K562 (cell line): ENCODE measurements around the gene NLGN4X. TPM values are rescaled to one million over a fixed set of nuclear protein-coding genes. Genes with fewer than 3 reads are reported as not detected.

Source experiments
- ATAC-seq: fragments of 200-7000 bp; cut with Tn5 transposase; 3 replicates; pipeline ENCODE4 v1.9.1; 2020; ENCODE audit warnings: moderate library complexity
- BruUV-seq: library from RNA; stranded (reverse); fragments of 400-500 nt; replicated peaks from 2 replicates; lab custom pipeline; 2021; lab: Mats Ljungman, UMichigan
- CTCF ChIA-PET: fragments of 300-600 bp; formaldehyde crosslinking; extraction: SDS; loops from one replicate; lab custom pipeline; 2021; ENCODE audit warnings: low intra/inter-chr PET ratio; lab: Yijun Ruan, JAX
- POLR2A ChIA-PET: fragments of 300-600, 350-650 bp; sonication (Branson Sonifier 250); formaldehyde crosslinking; extraction: SDS; loops from one replicate; lab custom pipeline; 2021; ENCODE audit warnings: antibody characterized with exemption, inconsistent platforms; lab: Yijun Ruan, JAX
- DNase-seq, 4 experiments: peaks; one replicate each; pipeline versions ENCODE4 v3.0.0 to v3.0.0-alpha.2; 2011 to 2018; ENCODE audit warnings: low spot score in 3 of 4, mixed read lengths in 3 of 4; ENCODE audit errors: extremely low read depth in 1 of 4
- FAIRE-seq: peaks from 2 replicates; lab custom pipeline; 2011; peaks lifted over from hg19 to GRCh38; lab: Jason Lieb, UNC
- H2AFZ ChIP-seq: 2 replicates; pipeline ENCODE4 v1.6.0; 2011; ENCODE audit warnings: low read depth, low read length, control low read depth, inconsistent platforms
- H3K27ac ChIP-seq: fragments of 200-600 bp; 3 replicates; pipeline ENCODE4 v1.8.0; 2011; ENCODE audit warnings: low read depth, mild to moderate bottlenecking, control low read depth, inconsistent platforms, low read length, moderate library complexity, mixed read lengths; ENCODE audit errors: extremely low read depth
- H3K27me3 ChIP-seq, 2 experiments: fragments of 300-600 bp in 1 of 2; 2 replicates in 1 of 2; 3 replicates in 1 of 2; pipeline versions ENCODE4 v1.6.0 to v1.8.0; 2011; ENCODE audit warnings: inconsistent platforms in 2 of 2, low read length in 2 of 2, mild to moderate bottlenecking in 1 of 2, mixed read lengths in 1 of 2, moderate library complexity in 1 of 2; ENCODE audit not compliant: control insufficient read depth in 2 of 2, insufficient read depth in 2 of 2
- H3K36me3 ChIP-seq: fragments of 300-600 bp; 3 replicates; pipeline ENCODE4 v1.8.0; 2011; ENCODE audit warnings: mild to moderate bottlenecking, low read length, inconsistent platforms; ENCODE audit not compliant: control insufficient read depth, insufficient read depth
- H3K4me1 ChIP-seq, 2 experiments: fragments of 200-600 bp in 1 of 2; replicated peaks in 1 of 2; 2 replicates in 1 of 2; 3 replicates in 1 of 2; pipeline versions ENCODE4 v1.5.1 to v1.8.0; 2011; ENCODE audit warnings: inconsistent platforms in 2 of 2, low read length in 2 of 2, mild to moderate bottlenecking in 1 of 2, mixed read lengths in 1 of 2, moderate library complexity in 1 of 2; ENCODE audit not compliant: control insufficient read depth in 2 of 2, insufficient read depth in 2 of 2
- H3K4me2 ChIP-seq: 2 replicates; pipeline ENCODE4 v1.6.1; 2011; ENCODE audit warnings: low read length, control low read depth, inconsistent platforms, mixed read lengths; ENCODE audit not compliant: insufficient read depth
- H3K4me3 ChIP-seq: fragments of 200-600 bp; sonication (generic), shearing (Covaris generic); 2 replicates; pipeline ENCODE4 v1.5.1; 2016; ENCODE audit warnings: control low read depth, inconsistent platforms
- H3K79me2 ChIP-seq: fragments of 200-600 bp; 3 replicates; pipeline ENCODE4 v1.8.0; 2011; ENCODE audit warnings: low read length, inconsistent platforms; ENCODE audit not compliant: control insufficient read depth, insufficient read depth
- H3K9ac ChIP-seq, 2 experiments: 2 replicates each; pipeline versions ENCODE4 v1.6.0 to v1.6.1; 2011; ENCODE audit warnings: low read depth in 2 of 2, low read length in 2 of 2, control low read depth in 1 of 2, inconsistent platforms in 1 of 2, mild to moderate bottlenecking in 1 of 2, mixed read lengths in 1 of 2; ENCODE audit not compliant: insufficient read depth in 1 of 2
- H3K9me1 ChIP-seq: one replicate; pipeline ENCODE4 v1.6.0; 2011; ENCODE audit warnings: inconsistent platforms, mild to moderate bottlenecking, low read length, moderate library complexity; ENCODE audit not compliant: control insufficient read depth, insufficient read depth
- H3K9me3 ChIP-seq: replicated peaks from 2 replicates; pipeline ENCODE4 v1.5.1; 2011; ENCODE audit warnings: low read depth, low read length, inconsistent platforms; ENCODE audit not compliant: control insufficient read depth, insufficient read depth
- H4K20me1 ChIP-seq: replicated peaks from 2 replicates; pipeline ENCODE4 v1.6.1; 2011; ENCODE audit warnings: low read length, inconsistent platforms, mixed read lengths; ENCODE audit not compliant: control insufficient read depth, insufficient read depth
- FOXP1 ChIP-seq: sonication (generic); formaldehyde crosslinking; IDR thresholded peaks from 2 replicates; pipeline ENCODE4 v1.8.0; 2022; ENCODE audit warnings: mild to moderate bottlenecking, missing genetic modification reagents
- THAP7 ChIP-seq: fragments of 250-450 bp; sonication (Bioruptor Pico); IDR thresholded peaks from 2 replicates; pipeline ENCODE4 v1.5.0; 2021
- ZNF311 ChIP-seq: fragments of 250-450 bp; sonication (Bioruptor Pico); IDR thresholded peaks from 2 replicates; pipeline ENCODE4 v1.4.0; 2020; ENCODE audit warnings: mild to moderate bottlenecking, moderate library complexity
- ZNF449 ChIP-seq: fragments of 250-450 bp; sonication (Bioruptor Pico); IDR thresholded peaks from 2 replicates; pipeline ENCODE4 v1.8.0; 2022; ENCODE audit warnings: moderate library complexity, mild to moderate bottlenecking, inconsistent platforms
- ZNF57 ChIP-seq: fragments of 450-650 bp; formaldehyde crosslinking; IDR thresholded peaks from 2 replicates; pipeline ENCODE4 v1.4.0; 2020; ENCODE audit warnings: mild to moderate bottlenecking, moderate library complexity
- ZNF696 ChIP-seq: fragments of 250-450 bp; sonication (Bioruptor Pico); conservative IDR thresholded peaks from 2 replicates; pipeline ENCODE4 v1.4.0; 2020; ENCODE audit warnings: mild to moderate bottlenecking, moderate library complexity
- WGBS: fragments of 100-300 bp; shearing (Covaris generic); methylation state at CpG from one replicate; pipeline ENCODE4 v1.1.6; 2016; ENCODE audit warnings: low coverage, mixed read lengths; ENCODE audit not compliant: insufficient coverage; ENCODE audit errors: missing lambda C conversion rate; 5-methylcytosine and 5-hydroxymethylcytosine counted together
- in situ Hi-C: fragments of 300-500 bp; cut with MboI; formaldehyde crosslinking; loops from 4 replicates; pipeline ENCODE4 v1.15.0; 2018; ENCODE audit warnings: inconsistent platforms, mixed read lengths
- intact Hi-C: fragments of 100-400 bp; cut with micrococcal nuclease; formaldehyde crosslinking; loops from 2 replicates; pipeline ENCODE4 v1.14.2; 2022
- polyA plus RNA-seq, 8 experiments: library from polyadenylated mRNA; depleted of rRNA in 4 of 8; stranded (reverse) in 5 of 8; unstranded in 3 of 8; fragments of >200 nt; fragmentation: Nextera tagmentation in 2 of 8; fragmentation: Illumina TruSeq in 1 of 8; extraction: Ambion mirVana in 2 of 8; extraction: Trizol in 1 of 8; gene quantifications; 2 replicates each; pipeline versions ENCODE4 v1.2.1 to v1.2.3, GENCODE V29; 2011 to 2014; ENCODE audit warnings: inconsistent platforms in 1 of 8, missing spikeins in 1 of 8
- total RNA-seq, 7 experiments: library from RNA; depleted of rRNA in 6 of 7; stranded (reverse); fragments of >200 nt in 6 of 7; fragmentation: Illumina TruSeq in 2 of 7; extraction: Trizol in 2 of 7; gene quantifications; 2 replicates each; pipeline versions ENCODE4 v1.2.1 to v1.2.3, GENCODE V29; 2011 to 2021; ENCODE audit warnings: low replicate concordance in 1 of 7

NLGN4X gene
- total and polyA plus RNA-seq, 9 of the 15 experiments (the other 6 are each of a cell fraction or from before 2014, with no cell fraction given): 0.07 TPM; not detected in 8

GRCh38 chrX:5959286-5959685 lies 269.4 kb downstream of the NLGN4X start:
- ChIA-PET CTCF (no interaction called here), POLR2A (no interaction called here)
- in situ Hi-C loops: no loop called here
- Histone ChIP-seq H3K4me2 (no peak overlapping the region), H3K9me1 (no peaks in the 10 kb centered on the region), H3K4me1 (no peaks in the 10 kb centered on the region), H3K27ac (no peak overlapping the region), H2AFZ (no peak overlapping the region), H3K36me3 (no peaks in the 10 kb centered on the region), H3K27me3 (no peaks in the 10 kb centered on the region), H3K79me2 (no peaks in the 10 kb centered on the region), H4K20me1 (no peaks in the 10 kb centered on the region), H3K9ac (no peak overlapping the region), H3K4me3 (no peak overlapping the region), H3K9me3 (no peaks in the 10 kb centered on the region)
- FAIRE-seq (no peak), DNase-seq (no peak), ATAC-seq (no peak)
- intact Hi-C loops: no loop called here
- TF ChIP-seq ZNF449 (CRISPR knock-in tag): no peak
- no peak for TF ChIP-seq THAP7 (CRISPR knock-in tag)
- no peak for TF ChIP-seq FOXP1
- TF ChIP-seq ZNF57 (CRISPR knock-in tag): no peak
- no peak for TF ChIP-seq ZNF311 (CRISPR knock-in tag)
- no peak for TF ChIP-seq ZNF696
- 0% methylated on average over 2 of the region's 2 CpGs for WGBS
- no TSS peak for BruUV-seq
